Neuronal stem cell (in vitro differentiated cells): ENCODE results near the gene C5.

Source experiments
- DNase-seq: peaks from one replicate; pipeline ENCODE4 v3.0.0-alpha.2; 2013; ENCODE audit warnings: low spot score
- H2AFZ ChIP-seq: one replicate; pipeline ENCODE4 v1.6.1; 2013; ENCODE audit warnings: mild to moderate bottlenecking, low read length, inconsistent platforms
- H2AK5ac ChIP-seq: 2 replicates; pipeline ENCODE4 v1.6.1; 2013; ENCODE audit warnings: low read depth, mild to moderate bottlenecking, inconsistent platforms, low read length, moderate library complexity, mixed read lengths
- H2BK120ac ChIP-seq: 2 replicates; pipeline ENCODE4 v1.6.1; 2013; ENCODE audit warnings: low read depth, mild to moderate bottlenecking, inconsistent platforms, low read length, moderate library complexity, mixed read lengths
- H2BK12ac ChIP-seq: one replicate; pipeline ENCODE4 v1.6.1; 2013; ENCODE audit warnings: low read length, inconsistent platforms
- H2BK15ac ChIP-seq: 2 replicates; pipeline ENCODE4 v1.6.1; 2013; ENCODE audit warnings: mild to moderate bottlenecking, low read length, inconsistent platforms, mixed read lengths
- H2BK5ac ChIP-seq: one replicate; pipeline ENCODE4 v1.6.1; 2013; ENCODE audit warnings: inconsistent platforms, mild to moderate bottlenecking, low read length, moderate library complexity
- H3K14ac ChIP-seq: one replicate; pipeline ENCODE4 v1.6.1; 2013; ENCODE audit warnings: low read length, inconsistent platforms
- H3K18ac ChIP-seq: 2 replicates; pipeline ENCODE4 v1.6.1; 2013; ENCODE audit warnings: low read length, inconsistent platforms
- H3K23ac ChIP-seq: 2 replicates; pipeline ENCODE4 v1.6.1; 2013; ENCODE audit warnings: low read depth, mild to moderate bottlenecking, mixed read lengths, low read length, inconsistent platforms; ENCODE audit not compliant: poor library complexity
- H3K27ac ChIP-seq: replicated peaks from 3 replicates; pipeline ENCODE4 v1.5.1; 2013; ENCODE audit warnings: low read length, inconsistent platforms
- H3K27me3 ChIP-seq, 3 experiments: 2 replicates each; pipeline ENCODE4 v1.6.1; 2013; ENCODE audit warnings: low read length in 3 of 3, mild to moderate bottlenecking in 2 of 3, inconsistent platforms in 1 of 3, low read depth in 1 of 3, mixed read lengths in 1 of 3, moderate library complexity in 1 of 3; ENCODE audit not compliant: control insufficient read depth in 3 of 3, insufficient read depth in 3 of 3
- H3K36me3 ChIP-seq, 2 donors: replicated peaks in 1 of 2; 2 replicates each; pipeline ENCODE4 v1.6.1; 2013; ENCODE audit warnings: low read length in 2 of 2; ENCODE audit not compliant: control insufficient read depth in 2 of 2, insufficient read depth in 2 of 2
- H3K4ac ChIP-seq: 2 replicates; pipeline ENCODE4 v1.6.1; 2013; ENCODE audit warnings: inconsistent platforms, mild to moderate bottlenecking, low read length, moderate library complexity
- H3K4me1 ChIP-seq, 2 donors: 1 replicate in 1 of 2; 2 replicates in 1 of 2; pipeline ENCODE4 v1.6.1; 2013; ENCODE audit warnings: low read length in 2 of 2, low read depth in 1 of 2; ENCODE audit not compliant: control insufficient read depth in 2 of 2, insufficient read depth in 1 of 2
- H3K4me2 ChIP-seq: one replicate; pipeline ENCODE4 v1.6.1; 2013; ENCODE audit warnings: mild to moderate bottlenecking, low read length, inconsistent platforms; ENCODE audit not compliant: insufficient read depth, poor library complexity, severe bottlenecking
- H3K4me3 ChIP-seq, 2 donors: 2 replicates each; pipeline ENCODE4 v1.5.1; 2013; ENCODE audit warnings: low read length in 2 of 2, mild to moderate bottlenecking in 2 of 2, inconsistent platforms in 1 of 2, moderate library complexity in 1 of 2
- H3K79me1 ChIP-seq: one replicate; pipeline ENCODE4 v1.6.1; 2013; ENCODE audit warnings: low read depth, mild to moderate bottlenecking, inconsistent platforms, low read length, moderate library complexity
- H3K9ac ChIP-seq: one replicate; pipeline ENCODE4 v1.6.1; 2013; ENCODE audit warnings: mild to moderate bottlenecking, low read depth, low read length, inconsistent platforms; ENCODE audit not compliant: poor library complexity
- H3K9me3 ChIP-seq, 2 donors: replicated peaks in 1 of 2; 2 replicates each; pipeline versions ENCODE3 to v1.6.1; 2013; ENCODE audit warnings: low read length in 2 of 2, mild to moderate bottlenecking in 2 of 2, inconsistent platforms in 1 of 2, low read depth in 1 of 2, mixed read lengths in 1 of 2, moderate library complexity in 1 of 2; ENCODE audit not compliant: control insufficient read depth in 2 of 2, insufficient read depth in 1 of 2
- H4K8ac ChIP-seq: one replicate; pipeline ENCODE4 v1.6.1; 2013; ENCODE audit warnings: low read depth, mild to moderate bottlenecking, inconsistent platforms, low read length, moderate library complexity
- H4K91ac ChIP-seq: one replicate; pipeline ENCODE4 v1.6.1; 2013; ENCODE audit warnings: low read length, low read depth, mild to moderate bottlenecking, inconsistent platforms; ENCODE audit not compliant: poor library complexity
- WGBS, 2 donors: extraction: QIAGEN DNeasy Blood & Tissue Kit; methylation state at CpG; one replicate each; pipeline ENCODE4 v1.1.7; 2013; ENCODE audit warnings: missing lambda C conversion rate in 2 of 2, mixed read lengths in 1 of 2; ENCODE audit not compliant: insufficient read length in 2 of 2, insufficient replicate concordance in 1 of 2; ENCODE audit errors: extremely low coverage in 2 of 2; 5-methylcytosine and 5-hydroxymethylcytosine counted together

C5 gene

DNA sequence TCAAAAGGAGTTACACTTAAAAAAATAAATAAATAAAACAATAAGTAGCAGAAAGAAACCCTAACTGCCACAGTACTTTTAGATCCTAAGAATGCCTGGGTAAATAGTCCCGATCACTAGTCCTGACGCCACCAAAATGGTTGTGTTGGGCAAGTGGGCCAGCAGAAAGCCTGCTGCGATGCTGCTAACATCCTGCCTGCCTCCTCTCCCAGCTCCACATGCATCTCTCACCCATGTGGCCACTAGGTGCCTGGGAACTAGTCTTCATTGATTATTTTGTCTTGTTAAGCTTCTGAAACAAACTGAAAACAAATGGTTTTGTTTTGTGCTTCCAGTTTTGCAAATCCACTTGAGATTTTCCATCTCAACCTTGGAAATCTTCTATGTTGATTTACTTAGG is 69.1 kb downstream of the C5 start:
- H2BK15ac ChIP-seq, result no peak overlapping the region
- H4K8ac ChIP-seq, result no peak overlapping the region
- H3K79me1 ChIP-seq, result no peaks in the 10 kb centered on the region
- H3K27ac ChIP-seq, result no peak overlapping the region
- no peaks in the 10 kb centered on the region for H3K9me3 ChIP-seq
- no peak overlapping the region for H3K14ac ChIP-seq
- H2BK120ac ChIP-seq, result no peak overlapping the region
- no peak overlapping the region for H3K23ac ChIP-seq
- no peak overlapping the region for H2BK12ac ChIP-seq
- no peak overlapping the region for H4K91ac ChIP-seq
- no peak overlapping the region for H3K4me2 ChIP-seq
- H3K4me1 ChIP-seq, result no peaks in the 10 kb centered on the region
- no peak overlapping the region for H2AK5ac ChIP-seq
- no peak overlapping the region for H3K4me3 ChIP-seq
- no peak overlapping the region for H3K4ac ChIP-seq
- no peak overlapping the region for H3K18ac ChIP-seq
- no peaks in the 10 kb centered on the region for H3K36me3 ChIP-seq
- WGBS, 2 donors, result no CpG with 5 or more reads among the region's 3 CpGs
- H2BK5ac ChIP-seq, result no peak overlapping the region
- H3K27me3 ChIP-seq, result no peaks in the 10 kb centered on the region
- H2AFZ ChIP-seq, result no peak overlapping the region
- no peak overlapping the region for H3K9ac ChIP-seq
- DNase-seq, result no peak

DNA sequence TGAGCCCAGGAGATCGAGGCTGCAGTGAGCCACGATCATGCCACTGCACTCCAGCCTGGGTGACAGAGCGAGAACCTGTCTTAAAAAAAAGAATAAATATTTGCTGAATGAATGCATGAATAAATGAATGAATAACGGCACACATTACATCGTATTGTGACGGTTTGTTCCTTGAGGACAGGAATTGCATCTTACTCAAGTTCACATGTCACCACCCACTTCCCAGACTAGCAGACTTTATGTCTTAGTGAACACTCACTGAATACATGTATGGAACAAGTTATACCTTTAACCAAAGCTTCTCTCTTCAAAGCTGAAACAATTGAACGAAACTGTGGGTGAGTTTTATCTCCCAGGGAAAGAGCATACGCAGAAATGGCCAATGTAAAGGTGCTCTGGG is 70.3 kb downstream of the C5 start:
- Histone ChIP-seq H3K4me1 (peaks cover 0 to 1% of the 10 kb centered on the region in 2 donors), H3K9me3 (no peaks in the 10 kb centered on the region), H2BK120ac (no peak overlapping the region), H3K4me3 (no peak overlapping the region), H4K8ac (no peak overlapping the region), H2BK15ac (no peak overlapping the region), H2AFZ (no peak overlapping the region), H2BK12ac (no peak overlapping the region), H3K27me3 (no peaks in the 10 kb centered on the region), H3K9ac (no peak overlapping the region), H3K79me1 (no peaks in the 10 kb centered on the region), H2AK5ac (no peak overlapping the region), H3K27ac (no peak overlapping the region), H3K23ac (no peak overlapping the region), H3K4me2 (no peak overlapping the region), H3K14ac (no peak overlapping the region), H3K36me3 (no peaks in the 10 kb centered on the region), H2BK5ac (no peak overlapping the region), H3K18ac (no peak overlapping the region), H3K4ac (no peak overlapping the region), H4K91ac (no peak overlapping the region)
- DNase-seq, result no peak
- no CpG with 5 or more reads among the region's 8 CpGs for WGBS, 2 donors

DNA sequence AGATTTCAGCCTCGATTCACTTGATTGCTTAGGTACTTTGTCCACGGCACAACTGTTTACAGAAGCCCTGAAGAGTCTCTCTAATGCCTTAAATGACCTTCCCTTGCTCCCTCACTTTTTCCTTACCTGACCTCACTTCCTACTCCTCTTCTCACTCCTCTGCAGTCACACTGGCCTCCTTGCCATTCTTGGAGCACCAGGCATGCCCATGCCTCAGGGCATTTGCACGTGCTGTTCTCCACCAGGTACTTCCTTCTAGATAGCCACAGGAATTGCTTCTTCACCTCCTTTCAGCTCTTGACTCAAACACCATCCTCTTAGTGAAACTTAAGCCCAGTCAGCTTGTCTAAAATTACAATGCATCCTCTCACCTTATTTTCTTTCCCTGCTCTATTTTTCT is 71.1 kb downstream of the C5 start:
- no CpG with 5 or more reads among the region's 3 CpGs for WGBS, 2 donors
- Histone ChIP-seq H3K4ac (no peak overlapping the region), H3K4me2 (no peak overlapping the region), H3K23ac (no peak overlapping the region), H3K27ac (no peak overlapping the region), H3K14ac (no peak overlapping the region), H2AK5ac (no peak overlapping the region), H4K8ac (no peak overlapping the region), H3K36me3 (no peaks in the 10 kb centered on the region), H3K4me3 (no peak overlapping the region), H2BK120ac (no peak overlapping the region), H2BK5ac (no peak overlapping the region), H3K18ac (no peak overlapping the region), H3K27me3 (no peaks in the 10 kb centered on the region), H3K79me1 (no peaks in the 10 kb centered on the region), H3K4me1 (peaks cover 0 to 3% of the 10 kb centered on the region in 2 donors), H3K9ac (no peak overlapping the region), H2BK12ac (no peak overlapping the region), H2AFZ (no peak overlapping the region), H3K9me3 (no peaks in the 10 kb centered on the region), H2BK15ac (no peak overlapping the region), H4K91ac (no peak overlapping the region)
- no peak for DNase-seq

DNA sequence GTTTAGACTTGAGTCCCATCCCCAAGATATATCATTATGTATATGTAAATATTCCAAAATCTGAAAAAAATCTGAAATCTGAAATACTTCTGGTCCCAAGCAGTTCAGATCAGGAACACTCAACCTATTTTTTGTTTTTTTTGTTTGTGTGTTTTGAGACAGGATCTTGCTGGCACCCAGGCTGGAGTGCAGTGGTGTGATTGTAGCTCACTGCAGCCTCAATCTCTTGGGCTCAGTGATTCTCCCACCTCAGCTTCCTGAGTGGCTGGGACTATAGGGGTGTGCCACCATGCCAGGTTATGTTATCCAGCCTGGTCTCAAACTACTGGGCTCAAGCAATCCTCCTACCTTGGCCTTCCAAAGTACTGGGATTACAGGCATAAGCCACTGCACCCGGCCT is 72.8 kb downstream of the C5 start:
- Histone ChIP-seq H3K79me1 (no peaks in the 10 kb centered on the region), H3K18ac (no peak overlapping the region)

More for the DNA sequence above, 72.8 kb downstream of the C5 start:
- peaks cover 0 to 3% of the 10 kb centered on the region in 2 donors for H3K4me1 ChIP-seq
- no peak overlapping the region for H2BK5ac ChIP-seq
- H3K23ac ChIP-seq, result no peak overlapping the region
- no peak overlapping the region for H4K91ac ChIP-seq
- no peak for DNase-seq
- H3K4me3 ChIP-seq, result no peak overlapping the region
- H2BK15ac ChIP-seq, result no peak overlapping the region
- H3K27me3 ChIP-seq, result no peaks in the 10 kb centered on the region
- no peaks in the 10 kb centered on the region for H3K9me3 ChIP-seq
- no peak overlapping the region for H3K4ac ChIP-seq
- no peak overlapping the region for H3K14ac ChIP-seq
- H2BK120ac ChIP-seq, result no peak overlapping the region
- H2AFZ ChIP-seq, result no peak overlapping the region
- H3K9ac ChIP-seq, result no peak overlapping the region
- H3K4me2 ChIP-seq, result no peak overlapping the region
- H2AK5ac ChIP-seq, result no peak overlapping the region
- no peak overlapping the region for H2BK12ac ChIP-seq
- WGBS, 2 donors, result no CpG with 5 or more reads among the region's 1 CpG
- H4K8ac ChIP-seq, result no peak overlapping the region
- H3K36me3 ChIP-seq, result no peaks in the 10 kb centered on the region
- no peak overlapping the region for H3K27ac ChIP-seq
